PC-9 (cell line): ENCODE measurements around the gene TIMM23. TPM values are rescaled to one million over a fixed set of nuclear protein-coding genes. Genes with fewer than 3 reads are reported as not detected.

Experiments used
- BruUV-seq: library from RNA; stranded (reverse); fragments of 400-500 nt; replicated peaks from 2 replicates; lab custom pipeline; 2021; lab: Mats Ljungman, UMichigan
- CTCF ChIA-PET: fragments of 300-600 bp; sonication (Branson Sonifier 250); formaldehyde crosslinking; loops from one replicate; lab custom pipeline; 2022; ENCODE audit warnings: antibody characterized with exemption; lab: Charles Lee
- POLR2A ChIA-PET: fragments of 300-600 bp; sonication (Branson Sonifier 250); formaldehyde crosslinking; loops from one replicate; lab custom pipeline; 2022; ENCODE audit warnings: antibody characterized with exemption; ENCODE audit not compliant: unreplicated experiment; lab: Charles Lee
- DNase-seq, 2 experiments: peaks; one replicate each; pipeline versions ENCODE4 v3.0.0 to v3.0.0-alpha.2; 2015 to 2022; ENCODE audit warnings: mixed read lengths in 1 of 2
- H2AFZ ChIP-seq: fragments of 200-600 bp; sonication (generic); 2 replicates; pipeline ENCODE4 v1.8.1; 2017; ENCODE audit warnings: antibody characterized with exemption
- H3F3A ChIP-seq: fragments of 200-600 bp; sonication (generic); 2 replicates; pipeline ENCODE4 v1.8.1; 2017; ENCODE audit warnings: antibody characterized with exemption, mild to moderate bottlenecking, low read depth; ENCODE audit not compliant: insufficient read depth
- H3K27ac ChIP-seq: fragments of 200-600 bp; sonication (generic); 2 replicates; pipeline ENCODE4 v1.6.1; 2016; ENCODE audit warnings: mixed run types
- H3K27me3 ChIP-seq: fragments of 200-600 bp; sonication (generic); 2 replicates; pipeline ENCODE4 v1.6.1; 2016; ENCODE audit warnings: low read depth, mixed run types; ENCODE audit not compliant: insufficient read depth
- H3K36me3 ChIP-seq: fragments of 200-600 bp; sonication (generic); 2 replicates; pipeline ENCODE4 v1.6.1; 2016; ENCODE audit warnings: low read depth, mixed run types
- H3K4me1 ChIP-seq: fragments of 200-600 bp; sonication (generic); replicated peaks from 2 replicates; pipeline ENCODE4 v1.6.1; 2016; ENCODE audit warnings: mixed run types; ENCODE audit not compliant: insufficient read depth
- H3K4me2 ChIP-seq: fragments of 200-600 bp; sonication (generic); 2 replicates; pipeline ENCODE4 v1.6.1; 2017; ENCODE audit warnings: mixed run types
- H3K4me3 ChIP-seq: fragments of 200-600 bp; sonication (generic); 2 replicates; pipeline ENCODE4 v1.6.1; 2016; ENCODE audit warnings: mixed run types
- H3K79me2 ChIP-seq: fragments of 200-600 bp; sonication (generic); 2 replicates; pipeline ENCODE4 v1.6.1; 2017; ENCODE audit warnings: low read depth, mixed run types
- H3K9me2 ChIP-seq: fragments of 200-600 bp; sonication (generic); 2 replicates; pipeline ENCODE4 v1.8.1; 2017; ENCODE audit warnings: mild to moderate bottlenecking; ENCODE audit not compliant: insufficient read depth
- H3K9me3 ChIP-seq: fragments of 200-600 bp; sonication (generic); 2 replicates; pipeline ENCODE4 v1.8.1; 2016; ENCODE audit warnings: low read depth; ENCODE audit not compliant: insufficient read depth
- H4K20me1 ChIP-seq: fragments of 200-600 bp; sonication (generic); 2 replicates; pipeline ENCODE4 v1.8.1; 2017; ENCODE audit not compliant: insufficient read depth
- CTCF ChIP-seq: fragments of 200-600 bp; sonication (generic); conservative IDR thresholded peaks from 2 replicates; pipeline ENCODE4 v1.6.1; 2017; ENCODE audit warnings: mixed run types, antibody characterized with exemption, mild to moderate bottlenecking, moderate library complexity
- EZH2 ChIP-seq: fragments of 200-600 bp; sonication (generic); IDR thresholded peaks from 2 replicates; pipeline ENCODE4 v1.8.0; 2017; ENCODE audit warnings: antibody characterized with exemption, low read depth
- intact Hi-C: fragments of 100-400 bp; cut with micrococcal nuclease; formaldehyde crosslinking; loops from one replicate; pipeline ENCODE4 v1.10.0; 2022; ENCODE audit not compliant: unreplicated experiment
- total RNA-seq: library from RNA; stranded (reverse); gene quantifications from 2 replicates; pipeline ENCODE4 v1.2.3, GENCODE V29; 2021

The TIMM23 gene
- total RNA-seq, 1 experiment from 2014 or later = 82.4 TPM

DNA sequence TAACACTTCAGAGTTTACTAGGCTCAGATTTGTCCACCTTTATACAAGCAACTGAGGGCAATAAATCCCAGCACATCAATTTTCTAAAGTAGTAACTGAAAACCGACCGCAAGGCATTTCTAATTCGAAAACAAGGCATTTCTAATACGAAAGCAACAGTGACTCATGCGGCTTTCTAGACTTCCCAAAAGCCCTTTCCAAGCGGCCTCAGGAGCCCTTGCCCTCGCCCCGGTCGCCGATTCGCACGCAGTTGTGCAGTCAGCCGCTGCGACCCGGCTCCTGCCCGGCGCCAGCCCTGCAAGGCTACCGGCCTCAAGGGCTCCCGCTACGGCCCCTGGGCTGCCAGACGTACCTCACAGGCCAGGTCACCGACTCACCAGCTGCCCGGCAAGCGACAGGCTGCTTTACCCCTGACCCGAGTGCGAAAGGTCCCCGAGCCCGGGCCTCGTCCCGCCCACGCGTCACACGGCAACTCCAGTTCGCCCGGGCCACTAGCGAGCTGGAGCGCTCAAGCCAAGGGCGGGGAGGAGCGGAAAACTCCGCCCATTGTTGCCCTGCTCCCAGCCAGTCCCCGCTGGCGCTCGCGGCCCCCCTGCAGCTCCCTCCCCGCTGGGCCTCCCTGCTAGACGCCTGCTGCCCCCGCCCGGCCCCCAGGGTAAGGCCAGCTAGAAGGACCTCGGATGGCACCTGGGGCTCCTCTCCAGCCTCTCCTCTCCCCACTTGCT is 50.9 kb downstream of the TIMM23 start:
- Histone ChIP-seq H3K9me2 (no peaks in the 10 kb centered on the region), H3K4me3 (peak overlapping the region; percentile 71), H3K9me3 (no peaks in the 10 kb centered on the region), H3K36me3 (0 out of 2 replicates have a peak, but pooled peaks cover 15% of the 10 kb centered on the region), H3K27ac (peak overlapping the region; percentile 93), H3K4me1 (peaks cover 41% of the 10 kb centered on the region), H4K20me1 (peaks cover 78% of the 10 kb centered on the region), H3K79me2 (peaks cover 98% of the 10 kb centered on the region), H3K27me3 (no peaks in the 10 kb centered on the region), H2AFZ (peak overlapping the region; percentile 80), H3K4me2 (peak overlapping the region; percentile 97), H3F3A (peaks cover 40% of the 10 kb centered on the region)
- TF ChIP-seq CTCF (peak; percentile 43; the same call in 1 of the 2 replicates), EZH2 (no peak)
- TSS peak; percentile 98 for BruUV-seq
- peak; percentile 91 to 97 for DNase-seq
- ChIA-PET CTCF (interaction anchor here (0.7 kb wide), 1 partner anchor 44 kb away, joined by 4 read pairs; no protein-coding TSS in a partner anchor), POLR2A (interaction anchor here (0.6 to 0.9 kb wide), 3 partner anchors 19 to 1021 kb away, joined by 4 to 5 read pairs (median 5); no protein-coding TSS in a partner anchor)
- intact Hi-C loops = loop anchor here (5.0 to 10.0 kb wide), 3 partner anchors 41 to 558 kb away; no protein-coding TSS in a partner anchor

DNA sequence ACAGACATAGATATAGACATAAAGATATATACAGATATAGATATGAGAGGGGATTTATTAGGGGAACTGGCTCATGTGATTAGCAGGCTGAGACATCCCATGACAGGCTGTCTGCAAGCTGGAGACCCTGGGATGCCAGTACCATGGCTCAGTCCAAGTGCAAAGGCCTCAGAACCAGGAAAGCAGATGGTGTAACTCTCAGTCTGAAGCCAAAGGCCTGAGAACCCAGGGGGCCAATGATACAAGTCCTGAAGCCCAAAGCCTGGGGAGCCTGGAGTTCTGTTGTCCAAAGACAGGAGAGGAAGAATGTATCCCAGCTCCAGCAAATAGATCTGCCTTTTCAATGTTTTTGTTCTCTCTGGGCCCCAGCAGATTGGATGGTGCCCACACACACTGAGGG is 52.7 kb downstream of the TIMM23 start:
- H3K9me2 ChIP-seq = no peaks in the 10 kb centered on the region
- TF ChIP-seq EZH2 = no peak
- H3K27me3 ChIP-seq = no peaks in the 10 kb centered on the region
- 0 out of 2 replicates have a peak, but pooled peaks cover 11% of the 10 kb centered on the region for H3K36me3 ChIP-seq
- ChIA-PET CTCF (no interaction called here), POLR2A (no interaction called here)
- no peak for DNase-seq
- peaks cover 70% of the 10 kb centered on the region for H4K20me1 ChIP-seq
- H3K79me2 ChIP-seq = peaks cover 98% of the 10 kb centered on the region
- no peak overlapping the region for H3K4me3 ChIP-seq
- no TSS peak for BruUV-seq
- H2AFZ ChIP-seq = no peak overlapping the region
- no peak overlapping the region for H3K4me2 ChIP-seq
- intact Hi-C loops = loop anchor here (5.0 to 10.0 kb wide), 4 partner anchors 43 to 773 kb away; no protein-coding TSS in a partner anchor
- no peak overlapping the region for H3K27ac ChIP-seq
- peaks cover 40% of the 10 kb centered on the region for H3F3A ChIP-seq
- no peaks in the 10 kb centered on the region for H3K9me3 ChIP-seq
- peaks cover 49% of the 10 kb centered on the region for H3K4me1 ChIP-seq

DNA sequence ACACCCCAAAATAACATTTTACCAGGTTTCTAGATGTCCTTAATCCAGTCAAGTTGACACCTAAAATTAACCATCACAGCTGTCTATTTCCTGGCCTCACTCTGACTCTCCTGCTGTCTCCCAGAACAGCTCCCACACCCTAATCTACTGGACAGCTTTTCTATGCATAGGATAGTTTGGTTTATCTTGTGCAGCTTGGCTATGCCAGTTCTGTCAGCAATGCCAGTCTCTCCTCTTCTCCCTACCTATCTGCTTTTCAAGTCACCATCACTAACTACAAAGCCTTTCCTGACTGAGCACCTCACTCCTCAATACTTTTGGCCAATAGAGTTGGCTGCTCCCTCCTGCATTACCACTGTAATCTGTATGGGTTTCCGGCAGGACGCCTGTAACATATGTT is 53.1 kb downstream of the TIMM23 start:
- H3K4me1 ChIP-seq = peaks cover 44% of the 10 kb centered on the region
- peaks cover 40% of the 10 kb centered on the region for H3F3A ChIP-seq
- no peak overlapping the region for H3K4me3 ChIP-seq
- H3K9me2 ChIP-seq = no peaks in the 10 kb centered on the region
- H3K79me2 ChIP-seq = peaks cover 96% of the 10 kb centered on the region
- no peak overlapping the region for H3K4me2 ChIP-seq
- intact Hi-C loops = loop anchor here (5.0 to 10.0 kb wide), 2 partner anchors 561 to 773 kb away; no protein-coding TSS in a partner anchor
- no peak overlapping the region for H3K27ac ChIP-seq
- BruUV-seq = no TSS peak
- H3K27me3 ChIP-seq = no peaks in the 10 kb centered on the region
- H3K9me3 ChIP-seq = no peaks in the 10 kb centered on the region
- no peak for DNase-seq
- ChIA-PET CTCF (no interaction called here), POLR2A (no interaction called here)
- H2AFZ ChIP-seq = no peak overlapping the region
- peaks cover 65% of the 10 kb centered on the region for H4K20me1 ChIP-seq
- H3K36me3 ChIP-seq = 0 out of 2 replicates have a peak, but pooled peaks cover 11% of the 10 kb centered on the region
- TF ChIP-seq EZH2 (no peak), CTCF (no peak)
